ENCODE data around the gene KCNT1. TPM values are rescaled to one million over a fixed set of nuclear protein-coding genes. Genes with fewer than 3 reads are reported as not detected.

Gene KCNT1
- total RNA-seq, 4 donors from 2014 or later: 0.09 TPM; not detected in 3

- H3K4me3 ChIP-seq: peak overlapping the region in 1 of 4 donors; percentile 21
- H3K36me3 ChIP-seq: no peaks in the 10 kb centered on the region
- no peak overlapping the region for H3K27ac ChIP-seq
- TF ChIP-seq, protein P1, sequence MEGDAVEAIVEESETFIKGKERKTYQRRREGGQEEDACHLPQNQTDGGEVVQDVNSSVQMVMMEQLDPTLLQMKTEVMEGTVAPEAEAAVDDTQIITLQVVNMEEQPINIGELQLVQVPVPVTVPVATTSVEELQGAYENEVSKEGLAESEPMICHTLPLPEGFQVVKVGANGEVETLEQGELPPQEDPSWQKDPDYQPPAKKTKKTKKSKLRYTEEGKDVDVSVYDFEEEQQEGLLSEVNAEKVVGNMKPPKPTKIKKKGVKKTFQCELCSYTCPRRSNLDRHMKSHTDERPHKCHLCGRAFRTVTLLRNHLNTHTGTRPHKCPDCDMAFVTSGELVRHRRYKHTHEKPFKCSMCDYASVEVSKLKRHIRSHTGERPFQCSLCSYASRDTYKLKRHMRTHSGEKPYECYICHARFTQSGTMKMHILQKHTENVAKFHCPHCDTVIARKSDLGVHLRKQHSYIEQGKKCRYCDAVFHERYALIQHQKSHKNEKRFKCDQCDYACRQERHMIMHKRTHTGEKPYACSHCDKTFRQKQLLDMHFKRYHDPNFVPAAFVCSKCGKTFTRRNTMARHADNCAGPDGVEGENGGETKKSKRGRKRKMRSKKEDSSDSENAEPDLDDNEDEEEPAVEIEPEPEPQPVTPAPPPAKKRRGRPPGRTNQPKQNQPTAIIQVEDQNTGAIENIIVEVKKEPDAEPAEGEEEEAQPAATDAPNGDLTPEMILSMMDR (IDR thresholded peaks at IDR 0.05): no peak
- TF ChIP-seq POLR2A (IDR thresholded peaks at IDR 0.05): no peak
- H3K27me3 ChIP-seq: peaks cover 0 to 94% (median 3%) of the 10 kb centered on the region in 4 donors
- WGBS, 2 donors: 60% methylated on average over 3 of the region's 5 CpGs; no CpG with 5 or more reads in 1 of the 2 donors
- peaks cover 10 to 24% (median 12%) of the 10 kb centered on the region in 3 donors for H3K4me1 ChIP-seq
- H3K9me3 ChIP-seq: no peaks in the 10 kb centered on the region
- intact Hi-C loops (cut with DNase I): no loop called here
- DNase-seq: no peak
These were observed 2.5 kb downstream of the KCNT1 start for GRCh38 chr9:135704483-135704882.

GRCh38 chr9:135705376-135705775, 3.4 kb downstream of the KCNT1 start:
- TF ChIP-seq, protein P1 (IDR thresholded peaks at IDR 0.05): no peak
- no peak for TF ChIP-seq POLR2A (IDR thresholded peaks at IDR 0.05)
- 38 to 70% methylated on average over 7 to 8 of the region's 14 CpGs for WGBS, 2 donors
- no peaks in the 10 kb centered on the region for H3K9me3 ChIP-seq
- peaks cover 0 to 91% (median 3%) of the 10 kb centered on the region in 4 donors for H3K27me3 ChIP-seq
- no peak overlapping the region for H3K27ac ChIP-seq
- peak overlapping the region in 1 of 4 donors; percentile 9 for H3K4me3 ChIP-seq
- no peaks in the 10 kb centered on the region for H3K36me3 ChIP-seq
- DNase-seq: no peak
- intact Hi-C loops (cut with DNase I): no loop called here
- H3K4me1 ChIP-seq: peaks cover 10 to 24% (median 12%) of the 10 kb centered on the region in 3 donors

DNA sequence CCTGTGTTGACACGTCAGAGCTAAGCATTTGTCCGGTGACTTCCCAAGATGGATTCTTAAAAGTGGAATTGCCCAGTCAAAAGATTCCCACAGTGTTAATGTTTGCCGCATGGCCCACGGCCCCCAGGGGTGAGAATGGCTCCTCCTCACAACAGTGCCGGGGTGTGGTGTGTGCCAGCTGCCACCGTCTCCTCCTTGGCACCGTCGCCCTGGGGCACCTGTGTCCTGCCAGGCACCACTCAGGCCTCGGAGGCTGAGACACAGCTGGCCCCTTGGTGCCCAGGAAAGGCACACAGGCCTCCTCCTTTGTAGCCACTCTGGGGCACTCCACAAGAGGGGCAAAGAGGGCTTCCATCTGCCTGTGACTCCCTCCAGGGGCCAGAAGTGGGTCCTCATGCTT, 4.3 kb downstream of the KCNT1 start:
- TF ChIP-seq, protein P1 (IDR thresholded peaks at IDR 0.05): no peak
- TF ChIP-seq POLR2A (IDR thresholded peaks at IDR 0.05): no peak
- DNase-seq: no peak
- Histone ChIP-seq H3K9me3 (no peaks in the 10 kb centered on the region), H3K36me3 (no peaks in the 10 kb centered on the region), H3K27ac (no peak overlapping the region), H3K4me3 (no peak overlapping the region), H3K4me1 (peaks cover 10 to 19% (median 12%) of the 10 kb centered on the region in 3 donors), H3K27me3 (peaks cover 0 to 90% (median 3%) of the 10 kb centered on the region in 4 donors)
- intact Hi-C loops (cut with DNase I): no loop called here
- WGBS, 2 donors: 30% methylated on average over 4 of the region's 9 CpGs; no CpG with 5 or more reads in 1 of the 2 donors

DNA sequence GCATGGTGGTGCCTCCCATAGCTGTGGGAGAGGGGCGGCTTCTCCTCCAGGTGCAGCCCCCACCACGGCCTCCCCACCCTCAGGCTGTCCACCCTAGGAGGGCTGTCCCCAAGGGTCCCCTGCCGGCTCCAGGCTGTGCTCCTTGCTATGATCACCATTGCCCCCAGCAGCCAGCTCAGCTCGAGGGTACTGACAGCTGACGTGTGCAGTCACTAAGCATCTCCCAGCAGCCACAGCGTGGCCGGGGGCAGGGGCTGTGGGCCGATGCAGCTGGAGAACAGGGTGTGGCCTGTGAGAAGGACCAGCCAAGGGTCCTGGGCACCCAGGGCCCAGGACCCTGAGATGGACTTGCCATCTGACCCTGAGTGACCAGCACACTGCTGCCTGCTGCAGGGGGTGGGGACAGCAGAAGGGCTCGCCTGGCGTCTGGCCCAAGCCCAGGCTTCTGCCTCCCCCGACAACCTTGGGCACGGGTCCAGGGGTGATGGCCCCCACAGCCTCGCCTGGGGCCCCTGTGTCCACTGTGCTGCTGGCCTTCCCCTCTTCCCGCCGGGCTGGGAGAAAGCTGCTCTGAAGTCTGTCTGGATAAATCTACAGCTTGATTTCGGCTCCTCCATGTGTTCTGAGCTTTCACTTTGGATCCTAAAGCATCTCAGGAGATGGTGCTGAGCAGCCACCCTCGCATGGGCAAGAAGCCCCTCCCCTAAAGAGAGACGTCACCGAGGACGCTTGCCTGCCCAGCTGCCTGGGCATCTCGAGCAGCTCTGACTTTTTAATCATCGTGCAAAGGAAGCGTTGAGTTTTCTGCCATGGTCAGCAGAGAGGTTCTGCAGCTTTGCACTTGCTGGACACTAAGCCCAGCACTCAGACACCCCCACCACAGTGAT, 5.5 kb downstream of the KCNT1 start:
- no peaks in the 10 kb centered on the region for H3K9me3 ChIP-seq
- no peak overlapping the region for H3K27ac ChIP-seq
- H3K4me1 ChIP-seq: peaks cover 1 to 7% (median 1%) of the 10 kb centered on the region in 3 donors
- peaks cover 0 to 90% (median 1%) of the 10 kb centered on the region in 4 donors for H3K27me3 ChIP-seq
- no peak overlapping the region for H3K4me3 ChIP-seq
- TF ChIP-seq, protein P1 (IDR thresholded peaks at IDR 0.05): no peak
- TF ChIP-seq POLR2A (IDR thresholded peaks at IDR 0.05): no peak
- no peak for DNase-seq
- WGBS, 2 donors: 15 to 27% methylated on average over 9 of the region's 23 CpGs
- no peaks in the 10 kb centered on the region for H3K36me3 ChIP-seq
- intact Hi-C loops (cut with DNase I): no loop called here

GRCh38 chr9:135708164-135708563, 6.2 kb downstream of the KCNT1 start:
- Histone ChIP-seq H3K4me3 (no peak overlapping the region), H3K36me3 (no peaks in the 10 kb centered on the region), H3K27me3 (peaks cover 0 to 90% (median 0%) of the 10 kb centered on the region in 4 donors), H3K9me3 (no peaks in the 10 kb centered on the region), H3K4me1 (peaks cover 0 to 5% (median 0%) of the 10 kb centered on the region in 3 donors), H3K27ac (no peak overlapping the region)
- TF ChIP-seq POLR2A (IDR thresholded peaks at IDR 0.05): no peak
- TF ChIP-seq, protein P1 (IDR thresholded peaks at IDR 0.05): no peak
- 73 to 76% methylated on average over 4 of the region's 4 CpGs for WGBS, 2 donors
- DNase-seq: no peak
- intact Hi-C loops (cut with DNase I): no loop called here

Data from esophagus squamous epithelium (tissue), 5 donors.